OCI-LY1 (cell line): ENCODE results near the gene ZNF143.
"Not testable (repeated sequence)": the region's sequence is repeated elsewhere in the genome, so short reads cannot be mapped to it uniquely, and the experiment has no call there.

Experiments used
- H2AFZ ChIP-seq: fragments of 200-600 bp; sonication (generic), shearing (Covaris generic); 2 replicates; pipeline ENCODE4 v1.6.0; 2014; ENCODE audit warnings: antibody characterized with exemption, mild to moderate bottlenecking, low read length
- H3F3A ChIP-seq: fragments of 200-600 bp; sonication (generic), shearing (Covaris generic); 2 replicates; pipeline ENCODE4 v1.6.0; 2014; ENCODE audit warnings: mild to moderate bottlenecking, antibody characterized with exemption, low read length, moderate library complexity; ENCODE audit not compliant: insufficient read depth
- H3K27ac ChIP-seq: fragments of 200-600 bp; sonication (generic); 2 replicates; pipeline ENCODE4 v1.5.1; 2014; ENCODE audit warnings: low read length, mixed run types, mild to moderate bottlenecking, low read depth; ENCODE audit not compliant: poor library complexity, severe bottlenecking
- H3K27me3 ChIP-seq: fragments of 200-600 bp; sonication (generic); 2 replicates; pipeline ENCODE4 v1.6.0; 2014; ENCODE audit warnings: antibody characterized with exemption, mild to moderate bottlenecking, low read length, moderate library complexity; ENCODE audit not compliant: insufficient read depth
- H3K36me3 ChIP-seq: fragments of 200-600 bp; sonication (generic); 2 replicates; pipeline ENCODE4 v1.6.1; 2014; ENCODE audit warnings: mild to moderate bottlenecking, antibody characterized with exemption, low read length, moderate library complexity, mixed read lengths; ENCODE audit not compliant: insufficient read depth
- H3K4me1 ChIP-seq: fragments of 200-600 bp; sonication (generic); 2 replicates; pipeline ENCODE4 v1.5.1; 2014; ENCODE audit warnings: mild to moderate bottlenecking, low read length, moderate library complexity; ENCODE audit not compliant: insufficient read depth, severe bottlenecking
- H3K4me2 ChIP-seq: fragments of 200-600 bp; sonication (generic), shearing (Covaris generic); 2 replicates; pipeline ENCODE4 v1.6.1; 2014; ENCODE audit warnings: low read length
- H3K4me3 ChIP-seq: fragments of 200-600 bp; sonication (generic); 2 replicates; pipeline ENCODE4 v1.5.1; 2014; ENCODE audit warnings: low read length, low read depth, mild to moderate bottlenecking, mixed read lengths; ENCODE audit not compliant: poor library complexity, severe bottlenecking
- H3K79me2 ChIP-seq: fragments of 200-600 bp; shearing (Covaris generic); 2 replicates; pipeline ENCODE4 v1.6.1; 2016; ENCODE audit warnings: mixed run types, low read length, mixed read lengths; ENCODE audit not compliant: insufficient read depth
- H3K9ac ChIP-seq: fragments of 200-600 bp; sonication (generic), shearing (Covaris generic); 2 replicates; pipeline ENCODE4 v1.6.1; 2014; ENCODE audit warnings: mild to moderate bottlenecking, low read length, mixed read lengths
- H3K9me2 ChIP-seq: fragments of 200-600 bp; sonication (generic), shearing (Covaris generic); 2 replicates; pipeline ENCODE4 v1.6.1; 2014; ENCODE audit warnings: low read depth, mild to moderate bottlenecking, low read length, mixed read lengths
- H3K9me3 ChIP-seq: fragments of 200-600 bp; shearing (Covaris generic); 2 replicates; pipeline ENCODE4 v1.6.1; 2014; ENCODE audit warnings: low read length, mixed read lengths
- H4K20me1 ChIP-seq: fragments of 200-600 bp; sonication (generic), shearing (Covaris generic); 2 replicates; pipeline ENCODE4 v1.6.0; 2016; ENCODE audit warnings: mild to moderate bottlenecking, low read length; ENCODE audit not compliant: insufficient read depth
- CTCF ChIP-seq: fragments of 200-600 bp; sonication (generic), shearing (Covaris generic); IDR thresholded peaks from 2 replicates; pipeline ENCODE4 v1.5.1; 2017; ENCODE audit warnings: mild to moderate bottlenecking, antibody characterized with exemption, low read length, moderate library complexity, mixed read lengths
- EZH2 ChIP-seq: fragments of 200-600 bp; sonication (generic), shearing (Covaris generic); IDR thresholded peaks from 2 replicates; pipeline ENCODE4 v1.8.0; 2017; ENCODE audit warnings: borderline replicate concordance, mixed run types, mild to moderate bottlenecking, antibody characterized with exemption, low read length, moderate library complexity, mixed read lengths

ZNF143 gene

GRCh38 chr11:9446230-9446629 lies 14.6 kb upstream of the ZNF143 start:
- H3K36me3 ChIP-seq: peaks cover 75% of the 10 kb centered on the region
- no peak overlapping the region for H2AFZ ChIP-seq
- no peak overlapping the region for H3K4me2 ChIP-seq
- H3K4me3 ChIP-seq: no peak overlapping the region
- no peak overlapping the region for H3K27ac ChIP-seq
- H3K9me3 ChIP-seq: no peaks in the 10 kb centered on the region
- no peaks in the 10 kb centered on the region for H3F3A ChIP-seq
- no peak overlapping the region for H3K9ac ChIP-seq
- H3K9me2 ChIP-seq: no peaks in the 10 kb centered on the region
- no peaks in the 10 kb centered on the region for H3K27me3 ChIP-seq
- no peaks in the 10 kb centered on the region for H4K20me1 ChIP-seq
- H3K4me1 ChIP-seq: no peaks in the 10 kb centered on the region
- TF ChIP-seq CTCF (no peak), EZH2 (no peak)
- no peaks in the 10 kb centered on the region for H3K79me2 ChIP-seq

GRCh38 chr11:9448576-9449352 lies 12.0 kb upstream of the ZNF143 start:
- H3K79me2 ChIP-seq: no peaks in the 10 kb centered on the region
- no peak for TF ChIP-seq EZH2
- no peak for TF ChIP-seq CTCF
- H3K9me2 ChIP-seq: no peaks in the 10 kb centered on the region
- H3K27me3 ChIP-seq: no peaks in the 10 kb centered on the region
- no peaks in the 10 kb centered on the region for H3K9me3 ChIP-seq
- no peak overlapping the region for H3K9ac ChIP-seq
- no peak overlapping the region for H3K4me2 ChIP-seq
- H2AFZ ChIP-seq: no peak overlapping the region
- H3K36me3 ChIP-seq: peaks cover 50% of the 10 kb centered on the region
- no peak overlapping the region for H3K27ac ChIP-seq
- H3K4me1 ChIP-seq: no peaks in the 10 kb centered on the region
- no peaks in the 10 kb centered on the region for H4K20me1 ChIP-seq
- H3F3A ChIP-seq: no peaks in the 10 kb centered on the region
- no peak overlapping the region for H3K4me3 ChIP-seq

GRCh38 chr11:9452023-9452422 lies 8.8 kb upstream of the ZNF143 start:
- H3K9me2 ChIP-seq, H3F3A ChIP-seq, H3K4me2 ChIP-seq: not testable (repeated sequence)

GRCh38 chr11:9455722-9456121 lies 5.1 kb upstream of the ZNF143 start:
- Histone ChIP-seq H3F3A (no peaks in the 10 kb centered on the region), H3K9me2 (no peaks in the 10 kb centered on the region), H3K9me3 (no peaks in the 10 kb centered on the region), H3K9ac (no peak overlapping the region), H3K4me1 (peaks cover 6% of the 10 kb centered on the region), H3K27me3 (no peaks in the 10 kb centered on the region), H3K4me3 (no peak overlapping the region), H3K27ac (no peak overlapping the region), H3K4me2 (no peak overlapping the region), H3K79me2 (peaks cover 3% of the 10 kb centered on the region; the same call in 1 of the 2 replicates), H4K20me1 (no peaks in the 10 kb centered on the region), H3K36me3 (peaks cover 4% of the 10 kb centered on the region; the same call in 1 of the 2 replicates), H2AFZ (no peak overlapping the region)
- no peak for TF ChIP-seq EZH2
- TF ChIP-seq CTCF: no peak

More at GRCh38 chr11:9452023-9452422, 8.8 kb upstream of the ZNF143 start:
- not testable (repeated sequence) for H3K4me3 ChIP-seq, H3K9ac ChIP-seq, H3K27me3 ChIP-seq, H4K20me1 ChIP-seq, H2AFZ ChIP-seq, H3K27ac ChIP-seq, H3K4me1 ChIP-seq, H3K79me2 ChIP-seq, H3K9me3 ChIP-seq
- H3K36me3 ChIP-seq: peaks cover 22% of the 10 kb centered on the region
